SIG-M5 (cell line): ENCODE results near the gene LRRC47.
"Not testable (repeated sequence)": the region's sequence is repeated elsewhere in the genome, so short reads cannot be mapped to it uniquely, and the experiment has no call there.

ENCODE experiments used
- DNase-seq: peaks from one replicate; lab custom pipeline; 2025; lab: John Stamatoyannopoulos, UW

Gene LRRC47

DNA sequence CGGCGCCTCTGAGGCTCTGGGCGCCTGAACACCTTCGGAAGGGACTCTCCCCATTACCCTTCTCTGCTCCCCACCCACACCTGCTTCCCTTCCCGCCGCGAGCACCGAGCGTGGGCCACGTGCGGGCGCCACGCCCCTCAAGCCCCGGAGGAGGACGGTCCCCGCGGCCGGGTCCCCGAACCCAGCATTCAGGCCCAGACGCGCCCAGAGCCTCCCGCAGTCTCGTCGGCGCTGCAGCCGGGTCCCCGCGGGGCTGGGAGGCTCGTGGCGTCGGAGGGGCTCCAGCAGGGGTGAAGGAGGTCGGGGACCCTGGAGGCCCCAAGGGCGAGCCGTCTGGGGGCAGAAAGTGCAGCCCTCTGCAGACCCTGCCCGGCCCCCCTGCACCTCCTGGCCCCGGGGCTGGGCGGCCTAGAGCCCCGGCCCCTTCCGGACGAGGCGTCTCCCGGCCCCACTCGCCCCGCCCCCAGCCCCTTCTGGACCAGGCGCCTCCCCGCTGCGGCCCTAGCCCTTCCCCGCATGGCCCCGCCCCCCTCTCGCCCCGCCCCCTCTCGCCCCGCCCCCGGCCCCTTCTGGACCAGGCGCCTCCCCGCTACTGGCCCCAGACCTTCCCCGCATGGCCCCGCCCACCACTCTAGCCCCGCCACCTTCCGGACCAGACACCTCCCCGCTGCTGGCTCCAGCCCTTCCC lies 24.1 kb downstream of the LRRC47 start:
- DNase-seq, result no peak

DNA sequence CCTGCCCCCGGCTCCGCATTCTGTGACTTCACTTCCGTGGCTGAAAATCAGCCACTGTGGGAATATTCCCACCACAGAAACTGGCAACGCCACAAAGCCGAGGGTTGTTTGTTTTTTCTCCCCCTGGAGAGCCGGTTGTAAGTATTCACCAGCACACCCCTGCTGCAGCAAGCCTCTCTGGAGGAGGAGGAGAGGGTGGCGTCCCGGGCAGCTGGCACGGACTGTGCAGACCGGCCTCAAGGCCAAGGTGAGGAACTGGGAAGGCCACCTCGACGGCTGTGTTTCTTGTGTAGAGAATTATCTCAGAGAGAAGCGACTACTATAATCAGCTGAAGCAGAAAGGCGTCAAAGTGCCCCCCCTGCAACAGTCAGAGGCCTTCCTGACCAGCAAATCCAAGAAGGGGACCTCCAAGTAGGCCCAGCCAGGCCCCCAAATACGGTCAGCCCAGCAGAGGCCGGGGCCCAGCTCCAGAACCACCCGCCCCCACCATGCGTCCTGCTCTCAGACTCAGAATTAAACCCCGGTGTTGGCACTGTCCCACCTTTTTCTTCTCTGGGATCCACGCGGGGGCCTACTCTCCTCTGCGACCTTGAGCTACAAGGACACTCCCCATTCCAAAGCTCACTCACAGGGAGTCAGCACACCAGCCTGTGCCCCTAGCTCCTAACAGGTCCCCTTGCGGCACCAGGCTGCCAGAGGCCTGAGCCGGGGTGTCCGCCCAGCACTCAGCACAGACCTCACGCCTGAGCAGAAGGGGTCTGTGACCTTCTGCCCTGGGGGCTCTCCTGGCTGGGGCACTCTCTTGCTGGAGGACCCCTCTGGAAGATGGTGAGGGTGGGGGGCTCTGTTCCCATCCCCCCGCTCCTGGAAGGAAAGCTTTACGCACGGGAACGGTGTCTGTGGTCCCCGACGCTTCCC lies 24.9 kb downstream of the LRRC47 start:
- no peak for DNase-seq

DNA sequence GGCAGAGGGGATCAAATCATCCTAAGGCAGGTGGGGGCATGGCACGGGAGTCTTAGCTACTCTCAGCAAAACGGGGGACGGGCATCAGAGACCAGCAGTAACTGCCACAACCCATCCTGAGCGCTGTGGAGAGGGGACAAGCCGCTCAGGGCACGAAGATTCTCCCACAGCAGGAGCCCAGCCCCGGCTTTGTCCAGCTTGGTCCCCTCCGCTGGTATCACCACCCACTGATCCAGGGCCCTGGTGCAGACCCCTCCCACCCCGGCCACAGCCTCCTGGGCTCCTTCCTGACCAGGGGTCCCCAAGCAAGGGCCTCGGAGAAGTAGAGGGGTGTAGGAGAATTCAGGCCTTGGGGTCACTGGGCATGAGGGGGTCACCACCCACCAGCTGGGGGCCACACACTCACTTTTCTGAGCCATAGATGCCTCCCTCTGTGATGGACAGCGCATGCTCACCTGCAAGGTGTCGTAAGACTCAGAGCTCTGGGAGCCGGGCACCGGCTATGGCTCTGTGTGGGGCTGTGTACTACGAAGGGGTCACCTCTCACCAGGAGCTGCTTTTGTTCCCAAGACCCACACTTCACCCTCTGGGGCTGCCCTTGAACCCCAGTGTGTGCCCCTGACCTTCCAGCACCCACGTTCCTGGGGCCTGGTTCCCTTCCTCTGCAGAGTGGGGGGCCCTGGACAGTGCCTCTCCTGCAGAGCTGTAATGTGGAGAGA lies 26.1 kb downstream of the LRRC47 start:
- DNase-seq, result no peak

DNA sequence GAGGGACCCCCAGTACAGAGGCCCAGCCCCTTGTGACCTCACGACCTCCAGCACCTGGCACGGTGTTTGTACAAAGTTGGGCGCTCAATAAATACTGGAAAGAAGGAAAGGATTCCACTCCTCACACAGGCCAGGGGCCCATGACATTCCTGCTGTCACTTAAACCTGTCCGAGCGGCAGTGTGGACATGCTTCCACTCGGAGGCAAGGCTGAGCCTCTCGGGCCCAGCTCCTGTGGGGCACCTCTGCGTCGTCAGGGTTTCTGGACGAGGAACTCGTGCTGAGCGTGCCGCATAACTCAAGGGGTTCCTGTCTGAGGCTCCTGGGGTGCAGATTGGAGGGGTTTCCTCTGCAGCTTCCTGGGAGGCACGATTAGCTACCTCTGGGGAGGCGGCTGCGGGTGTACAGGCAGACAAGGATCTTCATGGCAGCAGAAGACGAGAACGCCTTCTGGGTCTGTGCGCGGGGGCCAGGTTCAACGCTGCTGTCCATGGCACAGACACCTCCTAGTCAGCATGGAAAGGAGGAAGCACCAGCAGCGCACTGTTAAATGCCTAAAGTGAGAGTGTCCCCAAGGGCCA lies 27.4 kb downstream of the LRRC47 start:
- DNase-seq, result no peak

DNA sequence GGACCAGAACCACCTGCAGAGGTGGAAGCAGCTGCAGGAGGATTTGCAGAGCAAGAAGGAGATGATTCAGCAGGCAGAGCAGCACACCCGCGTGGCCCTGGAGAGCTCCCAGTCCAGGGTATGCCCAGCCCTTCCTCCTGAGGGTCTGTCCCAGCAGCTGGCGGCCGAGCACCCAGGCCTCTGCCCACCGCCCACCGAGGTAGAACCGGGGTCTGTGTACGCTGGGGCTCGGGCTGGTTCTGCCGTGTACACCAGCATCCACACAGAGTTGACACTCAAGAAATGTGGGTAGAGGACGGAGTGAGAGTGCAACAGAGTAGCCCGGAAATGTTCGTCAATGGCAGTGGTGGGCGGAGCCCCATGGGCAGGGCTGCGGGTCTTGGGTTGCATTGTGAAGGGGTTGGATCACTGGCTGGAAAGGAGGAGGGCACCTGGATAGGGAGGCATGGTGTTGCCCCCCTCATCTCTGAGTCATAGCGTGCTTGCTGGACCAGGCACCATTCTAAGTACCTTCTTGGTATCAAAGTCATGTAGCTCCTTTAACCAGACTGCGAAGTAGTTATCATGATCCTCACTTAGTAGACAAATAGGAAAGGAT lies 28.9 kb downstream of the LRRC47 start:
- DNase-seq, result no peak

DNA sequence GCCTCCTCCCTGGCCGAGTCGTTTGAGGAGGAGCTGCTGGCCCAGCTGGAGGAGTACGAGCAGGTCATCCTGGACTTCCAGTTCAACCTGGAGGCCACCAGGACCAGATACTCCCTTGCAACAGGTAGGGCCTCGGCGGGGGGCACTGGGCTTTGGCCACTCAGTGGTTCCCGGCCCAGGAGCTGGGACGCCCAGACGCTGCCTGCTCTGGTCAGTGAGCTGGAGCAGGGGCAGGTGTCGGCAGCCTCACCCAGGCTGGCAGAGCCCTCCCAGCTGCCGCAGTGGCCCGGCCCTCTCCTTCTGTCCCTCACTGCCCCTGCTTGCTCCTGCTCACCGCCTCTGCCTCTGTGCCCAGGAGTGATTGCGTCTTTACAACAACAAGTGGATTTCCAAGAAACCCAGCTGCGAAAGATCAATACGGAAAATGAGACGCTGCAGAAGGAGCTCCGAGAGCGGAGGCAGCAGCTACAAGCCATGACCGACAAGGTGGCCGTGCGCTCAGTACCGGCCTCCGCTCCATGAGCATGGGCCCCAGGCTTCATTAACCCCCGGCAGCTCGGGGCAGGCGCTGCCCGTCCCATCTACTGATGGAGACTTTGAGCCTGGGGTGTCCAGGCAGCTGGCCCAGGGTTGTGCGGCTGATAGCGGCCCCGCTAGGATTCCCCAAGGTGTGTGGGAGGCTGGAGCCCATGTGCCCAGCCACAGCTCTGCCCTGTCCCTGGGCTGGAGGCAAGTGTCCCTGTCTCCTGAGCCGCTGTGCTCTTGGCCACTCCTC lies 32.8 kb downstream of the LRRC47 start:
- no peak for DNase-seq

DNA sequence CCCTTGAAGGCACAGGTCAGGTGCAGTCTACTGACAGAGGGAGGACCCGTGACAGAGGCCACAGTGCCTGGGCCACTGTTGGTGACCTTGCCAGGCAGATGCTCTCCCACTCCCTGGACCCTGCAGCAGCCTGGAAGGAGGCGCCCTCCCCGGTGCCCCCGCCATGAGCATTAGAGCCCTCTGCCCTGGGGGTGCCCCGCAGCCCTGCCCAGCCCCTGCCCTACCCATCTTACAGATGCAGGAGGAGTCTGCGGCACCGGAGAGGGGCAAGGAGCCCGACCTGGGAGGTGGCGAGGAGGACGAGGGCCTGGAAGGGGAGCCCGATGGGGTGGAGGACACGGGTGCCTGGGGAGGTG lies 33.4 kb downstream of the LRRC47 start:
- DNase-seq, result no peak

DNA sequence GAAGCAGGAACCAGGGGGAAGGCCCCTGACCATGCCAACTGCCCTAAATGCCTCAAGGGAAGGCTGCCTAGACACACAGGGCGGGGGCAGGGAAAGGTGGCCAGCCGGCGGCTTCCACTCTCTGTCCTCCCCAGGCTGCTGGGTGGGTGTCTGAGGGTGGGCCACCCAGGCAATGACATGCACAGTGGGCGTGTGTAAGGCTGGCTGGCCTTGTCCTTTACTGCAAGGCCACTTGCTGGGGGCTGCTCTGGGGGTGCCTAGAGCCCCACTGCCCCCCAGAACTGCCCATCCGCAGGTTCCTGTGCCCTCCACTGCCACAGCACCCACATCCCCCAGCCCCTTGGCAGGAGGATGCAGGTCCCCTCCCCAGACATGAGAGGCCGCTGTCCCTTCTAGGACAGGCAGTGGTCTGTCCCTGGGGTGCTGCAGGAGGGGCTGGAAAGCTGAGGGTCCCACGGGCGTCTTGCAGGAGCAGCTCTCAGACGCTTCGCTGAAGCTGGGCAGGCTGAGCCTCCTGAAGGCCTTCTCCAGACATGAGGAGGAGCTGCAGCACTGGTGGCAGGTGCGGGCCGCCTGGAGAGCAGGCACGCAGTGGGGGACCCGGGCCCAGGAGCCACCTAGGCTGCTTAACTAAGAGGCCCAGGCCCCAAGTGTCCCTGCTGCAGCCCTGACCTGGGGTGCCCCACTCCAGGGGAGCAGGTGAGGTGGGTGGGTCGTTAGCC lies 34.0 kb downstream of the LRRC47 start:
- no peak for DNase-seq

DNA sequence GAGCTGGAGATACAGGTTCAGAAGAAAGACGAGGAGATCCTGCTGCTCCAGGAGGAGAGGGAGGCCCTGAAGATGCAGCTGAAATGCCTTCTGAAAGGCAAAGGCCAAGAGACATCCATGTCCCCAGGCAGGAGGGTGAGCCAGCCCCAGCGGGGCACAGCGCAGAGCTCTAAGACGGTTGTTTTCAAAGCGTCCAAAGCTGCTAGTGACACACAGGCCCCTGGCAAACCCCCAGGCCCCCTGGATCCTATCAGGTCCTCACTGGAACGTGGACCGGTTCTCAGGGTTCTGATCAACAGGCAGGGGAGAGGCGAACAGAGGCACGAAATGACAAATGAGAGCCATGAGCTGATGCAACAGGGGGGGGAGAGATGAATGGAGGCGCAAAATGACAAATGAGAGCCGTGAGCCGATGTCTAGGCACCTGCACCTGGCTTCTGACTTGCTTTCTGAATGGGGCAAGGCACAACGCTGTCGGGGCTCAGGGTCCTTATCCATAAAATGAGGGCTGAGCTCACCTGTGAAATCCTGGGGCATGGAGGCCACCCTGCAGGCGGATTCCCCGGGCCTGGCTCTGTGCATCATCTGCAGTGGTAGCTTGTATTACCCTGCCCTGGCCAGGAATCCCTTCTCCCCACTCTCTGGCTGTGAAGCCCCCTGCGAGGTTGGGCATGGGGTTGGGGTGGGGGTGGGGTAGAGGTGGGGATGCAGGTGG lies 34.8 kb downstream of the LRRC47 start:
- no peak for DNase-seq

DNA sequence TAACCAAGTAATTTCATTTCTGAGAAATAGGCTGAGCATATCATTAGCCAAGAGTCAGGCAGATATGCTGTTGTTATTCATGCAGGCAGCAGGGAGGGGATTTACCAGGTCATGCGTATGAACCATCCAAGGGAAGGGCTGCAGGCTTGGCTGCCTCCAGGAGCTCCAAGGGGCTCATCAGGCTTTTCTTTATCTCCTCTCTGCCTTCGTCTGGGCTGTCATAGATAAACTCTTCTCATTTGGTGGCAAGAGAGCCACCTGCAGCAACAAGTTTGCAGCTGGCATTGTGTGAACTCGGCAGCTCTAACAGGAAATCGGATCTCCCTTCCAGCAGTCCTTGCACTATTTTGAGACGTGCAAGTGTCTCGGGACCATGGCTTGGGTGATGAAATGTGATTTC lies 36.5 kb downstream of the LRRC47 start:
- no peak for DNase-seq

DNA sequence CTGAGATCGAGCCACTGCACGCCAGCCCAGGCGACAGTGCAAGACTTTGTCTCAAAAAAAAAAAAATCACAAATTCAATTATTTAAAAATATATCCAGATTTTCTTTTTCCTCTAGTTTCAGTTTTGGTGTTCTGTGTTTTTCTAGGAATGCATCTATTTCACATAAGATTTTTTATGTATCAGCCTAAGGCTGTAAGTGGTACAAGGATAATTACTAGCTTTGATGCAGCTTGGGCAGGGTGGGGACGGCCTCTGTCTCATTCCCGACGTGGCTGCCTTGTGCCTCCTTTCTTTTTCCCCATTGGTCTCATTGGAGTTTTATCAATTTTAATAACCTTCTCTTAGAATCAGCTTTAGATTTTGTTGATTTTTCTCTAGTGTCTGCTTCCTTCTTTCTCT lies 37.1 kb downstream of the LRRC47 start:
- no peak for DNase-seq

DNA sequence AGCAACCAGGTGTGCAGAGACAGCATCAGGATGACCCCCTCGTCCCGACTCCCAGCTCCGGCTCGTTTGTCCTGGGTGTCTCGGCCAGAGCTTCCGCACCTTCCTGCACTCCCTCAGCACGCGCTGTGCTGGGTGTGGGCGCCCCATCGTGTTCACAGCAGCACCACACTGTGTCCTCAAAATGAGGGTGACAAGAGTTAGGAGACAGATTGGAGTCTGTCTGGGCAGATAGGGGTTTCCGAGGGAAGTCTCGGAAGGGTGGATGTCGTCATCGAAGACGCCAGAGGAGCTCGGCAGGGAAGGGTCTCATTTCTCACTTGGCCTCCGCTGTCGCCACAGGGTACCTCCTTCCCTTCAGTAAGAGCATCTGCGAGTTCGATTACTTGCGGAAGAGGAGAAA lies 39.9 kb downstream of the LRRC47 start:
- no peak for DNase-seq

DNA sequence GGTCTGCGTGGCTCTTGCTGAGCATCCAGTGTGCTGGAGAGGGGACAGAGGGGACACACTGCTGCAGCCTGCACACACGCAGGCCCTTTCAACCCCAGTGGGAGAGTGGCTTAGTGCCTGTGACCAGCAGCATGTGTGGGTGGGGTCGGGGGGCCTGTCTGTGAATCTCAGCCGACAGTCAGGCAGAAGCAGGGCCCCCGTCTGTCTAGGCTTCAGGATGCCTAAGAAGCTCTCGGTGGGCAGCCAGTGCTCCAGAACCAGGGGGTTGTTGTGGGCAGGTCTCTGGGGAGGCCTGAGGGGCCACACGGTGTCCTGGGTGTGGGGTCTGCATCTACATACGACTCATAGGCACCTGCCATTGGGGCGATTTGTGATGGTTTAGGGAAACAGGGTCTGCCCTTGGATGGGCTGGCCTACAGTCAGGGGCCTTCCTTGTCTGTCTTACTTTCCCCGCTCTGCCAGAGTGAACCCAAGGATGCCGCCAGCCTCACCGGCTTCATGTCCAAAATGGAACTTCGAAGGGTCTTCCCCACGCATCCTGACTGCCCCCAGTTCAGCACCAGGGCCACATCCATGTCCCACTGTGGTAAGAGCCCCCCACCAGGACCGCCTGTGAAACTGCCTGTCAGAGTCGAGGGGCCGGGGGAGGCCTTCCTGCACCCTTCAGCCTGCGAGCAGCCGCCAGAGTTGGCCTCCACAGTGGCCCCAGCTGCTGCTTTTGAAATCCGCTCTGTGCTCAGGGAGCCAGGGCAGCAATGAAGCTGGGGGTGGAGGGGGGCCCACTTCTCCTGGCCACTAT lies 42.4 kb downstream of the LRRC47 start:
- no peak for DNase-seq

DNA sequence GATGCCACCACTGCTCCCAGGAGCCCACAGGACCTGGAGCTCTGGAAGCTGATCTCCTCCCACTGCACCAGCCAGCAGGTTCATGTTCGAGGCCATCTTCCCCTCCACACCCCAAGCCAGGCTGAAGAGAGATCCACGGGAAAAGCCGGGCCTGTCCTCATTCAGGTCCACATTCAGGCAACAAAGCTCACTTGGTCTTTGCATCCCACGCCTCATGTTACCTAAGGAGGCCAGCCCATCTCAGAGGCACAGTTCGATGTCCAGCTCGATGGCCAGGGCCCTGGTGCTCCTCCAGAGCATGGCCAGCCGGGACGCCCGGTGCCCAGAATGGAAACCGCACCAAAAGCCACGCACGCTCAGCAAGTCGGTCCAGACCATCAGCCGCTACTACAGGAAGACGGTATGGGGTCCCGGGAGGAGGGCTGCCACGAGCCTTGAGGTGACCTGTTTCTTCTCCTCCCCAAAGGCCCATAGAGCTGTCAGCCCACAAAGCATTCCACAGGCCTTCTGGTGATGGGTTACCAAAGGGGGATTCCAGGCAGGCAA lies 43.8 kb downstream of the LRRC47 start, which contains the start of gene CCDC27:
TSS of gene CCDC27 (plus strand) at position 51 of the 546 bp plus-strand sequence. CDS start at position 83, 32 bp downstream.
- DNase-seq, result no peak

DNA sequence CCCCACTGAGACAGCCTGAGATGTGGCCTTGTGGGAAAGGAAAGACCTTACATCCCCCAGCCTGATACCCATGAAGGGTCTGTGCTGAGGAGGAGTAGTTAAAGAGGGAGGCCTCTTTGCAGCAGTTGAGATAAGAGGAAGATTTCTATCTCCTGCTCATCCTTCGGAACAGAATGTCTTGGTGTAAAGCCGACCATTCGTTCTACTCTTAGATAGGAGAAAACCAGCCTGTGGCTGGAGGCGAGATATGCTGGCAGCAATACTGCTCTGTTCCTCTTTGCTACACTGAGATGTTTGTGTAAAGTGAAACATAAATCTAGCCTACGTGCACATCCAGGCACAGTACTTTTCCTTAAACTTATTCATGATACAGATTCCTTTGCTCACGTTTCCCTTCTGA lies 45.6 kb downstream of the LRRC47 start:
- no peak for DNase-seq

DNA sequence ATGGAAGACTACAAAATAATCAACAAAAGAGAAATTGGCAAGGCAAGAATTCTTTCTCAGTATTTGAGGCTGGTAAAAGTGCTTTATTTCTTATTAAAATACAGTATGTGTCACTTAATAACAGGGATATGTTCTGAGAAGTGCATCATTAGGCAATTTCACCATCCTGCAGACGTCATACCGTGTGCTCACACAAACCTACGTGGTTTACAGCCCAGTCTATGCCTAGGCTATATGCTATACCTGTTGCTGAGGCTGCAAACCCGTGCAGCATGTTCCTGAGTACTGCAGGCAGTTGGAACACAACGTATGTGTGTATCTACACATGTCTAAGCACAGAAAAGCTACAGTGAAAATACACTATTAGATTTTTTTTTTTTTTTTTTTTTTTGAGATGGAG lies 46.8 kb downstream of the LRRC47 start:
- DNase-seq, result no peak

DNA sequence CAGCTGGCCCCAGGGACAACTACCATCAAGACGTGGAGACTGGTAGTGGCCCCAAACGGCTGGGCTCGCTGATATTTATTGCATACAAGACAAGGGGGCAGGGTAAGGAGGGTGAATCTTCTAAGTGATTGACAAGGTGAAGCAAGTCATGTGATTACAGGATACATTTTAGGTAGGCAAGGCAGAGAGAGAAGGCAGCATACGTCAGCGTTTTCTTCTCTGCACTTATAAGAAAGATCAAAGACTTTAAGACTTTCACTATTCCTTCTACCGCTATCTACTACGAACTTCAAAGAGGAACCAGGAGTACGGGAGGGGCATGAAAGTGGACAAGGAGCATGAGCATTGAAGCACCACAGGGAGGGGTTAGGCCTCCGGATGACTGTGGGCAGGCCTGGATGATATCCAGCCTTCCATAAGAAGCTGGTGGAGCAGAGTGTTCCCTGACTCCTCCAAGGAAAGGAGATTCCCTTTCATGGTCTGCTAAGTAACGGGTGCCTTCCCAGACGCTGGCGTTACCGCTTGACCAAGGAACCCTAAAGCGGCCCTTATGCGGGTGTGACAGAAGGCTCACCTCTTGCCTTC lies 47.9 kb downstream of the LRRC47 start:
- not testable (repeated sequence) for DNase-seq

DNA sequence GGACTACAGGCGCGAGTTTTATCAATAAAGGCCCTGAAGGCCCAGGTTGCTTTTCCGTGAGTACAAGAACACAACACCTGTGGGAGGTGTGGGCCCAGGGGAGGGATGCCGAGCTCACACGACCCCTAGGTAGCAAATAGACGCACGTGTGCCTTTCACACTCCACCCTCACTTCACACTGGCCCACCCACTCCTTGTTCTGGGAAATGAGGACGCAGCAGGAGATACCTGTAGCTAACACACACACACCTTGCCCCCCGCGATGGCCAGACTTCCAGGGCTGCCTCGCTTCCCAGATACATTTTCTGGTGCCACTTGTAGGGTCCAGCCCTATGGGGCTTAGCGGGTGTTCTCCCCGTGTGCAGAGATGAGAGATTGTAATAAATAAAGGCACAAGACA lies 48.4 kb downstream of the LRRC47 start:
- DNase-seq, result no peak
